Measurements from ENCODE around the gene GPATCH3. TPM values are rescaled to one million over a fixed set of nuclear protein-coding genes. Genes with fewer than 3 reads are reported as not detected.

GPATCH3 gene
- total RNA-seq, 1 experiment from 2014 or later = 20.6 TPM

- POLR2A ChIA-PET = interaction anchor here (0.6 to 1.3 kb wide), 7 partner anchors 14 to 227 kb away, joined by 3 to 21 read pairs (median 3); partner anchors contain the start of genes GPATCH3, GPN2 and TRNP1
- BruUV-seq (replicated peaks) = no TSS peak
- peaks cover 37% of the 10 kb centered on the region for H3K4me1 ChIP-seq
- Mint-ChIP-seq H3K27me3 (ENCODE audit: insufficient read depth, unreplicated experiment) (no peaks in the 10 kb centered on the region), H3K4me3 (ENCODE audit: unreplicated experiment) (no peak within 1 kb of the TSS), H3K27ac (ENCODE audit: unreplicated experiment) (peak within 1 kb of the TSS; percentile 25), H3K36me3 (ENCODE audit: insufficient read depth, unreplicated experiment) (no peaks in the 10 kb centered on the region), H3K4me1 (ENCODE audit: low read depth, unreplicated experiment) (peaks cover 15% of the 10 kb centered on the region), H3K9me3 (ENCODE audit: unreplicated experiment) (no peaks in the 10 kb centered on the region)
- CTCF ChIA-PET = interaction anchor here (0.7 to 1.3 kb wide), 7 partner anchors 10 to 419 kb away, joined by 3 to 9 read pairs (median 3); partner anchors contain the start of genes GPATCH3 and GPN2
- TF ChIP-seq CTCF (IDR thresholded peaks at IDR 0.05; ENCODE audit: insufficient read depth in 1 of 2, low read depth in 1 of 2, low read length in 1 of 2, severe bottlenecking in 1 of 2, unreplicated experiment in 1 of 2) = no peak
- no peaks in the 10 kb centered on the region; the same call in 1 of the 2 replicates for H3K36me3 ChIP-seq (ENCODE audit: control insufficient read depth, insufficient read depth, low read length)
- peak; percentile 83 to 93 for DNase-seq
- H3K27me3 ChIP-seq (replicated peaks; ENCODE audit: control insufficient read depth, insufficient read depth, low read length) = no peaks in the 10 kb centered on the region
- H3K9me3 ChIP-seq = no peaks in the 10 kb centered on the region
- intact Hi-C loops (cut with micrococcal nuclease; ENCODE audit: unreplicated experiment) = loop anchor here (1.0 kb wide), 2 partner anchors 14 to 24 kb away; partner anchors contain the start of genes GPATCH3 and GPN2
- H3K4me3 ChIP-seq (ENCODE audit: low read depth, low read length) = no peak within 1 kb of the TSS
These were observed 13.7 kb upstream of the GPATCH3 start, which contains the start of gene NR0B2 for GRCh38 chr1:26913754-26914619. Gene NR0B2 (minus strand): TSS chr1:26913975. CDS start chr1:26913940, 35 bp downstream.

DNA sequence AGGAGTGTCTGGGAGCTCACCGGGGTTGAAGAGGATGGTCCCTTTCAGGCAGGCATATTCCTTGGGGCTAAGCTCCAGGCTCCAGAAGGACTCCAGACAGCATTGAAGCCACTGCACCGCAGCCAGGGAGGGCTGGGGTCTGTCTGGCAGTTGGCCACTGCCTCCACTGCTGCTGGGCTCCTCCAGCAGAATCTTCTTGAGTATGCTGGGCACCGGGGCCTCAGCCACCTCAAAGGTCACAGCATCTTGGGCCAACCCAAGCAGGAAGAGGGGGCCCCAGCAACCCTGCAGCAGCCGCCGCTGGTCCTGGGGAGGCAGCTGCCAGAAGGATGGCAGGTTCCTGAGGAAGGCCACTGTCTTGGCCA lies 13.1 kb upstream of the GPATCH3 start:
- CTCF ChIA-PET = interaction anchor here (0.7 to 1.3 kb wide), 3 partner anchors 9 to 23 kb away, joined by 3 to 9 read pairs (median 6); partner anchors contain the start of genes GPATCH3 and GPN2
- no peak overlapping the region for H3K4me3 Mint-ChIP-seq (ENCODE audit: unreplicated experiment)
- Histone ChIP-seq H3K4me3 (ENCODE audit: low read depth, low read length) (no peak overlapping the region), H3K27me3 (replicated peaks; ENCODE audit: control insufficient read depth, insufficient read depth, low read length) (no peaks in the 10 kb centered on the region), H3K9me3 (no peaks in the 10 kb centered on the region), H3K36me3 (ENCODE audit: control insufficient read depth, insufficient read depth, low read length) (no peaks in the 10 kb centered on the region; the same call in 1 of the 2 replicates), H3K4me1 (peaks cover 37% of the 10 kb centered on the region)
- H3K4me1 Mint-ChIP-seq (ENCODE audit: low read depth, unreplicated experiment) = peaks cover 15% of the 10 kb centered on the region
- no peak for TF ChIP-seq CTCF (IDR thresholded peaks at IDR 0.05; ENCODE audit: insufficient read depth in 1 of 2, low read depth in 1 of 2, low read length in 1 of 2, severe bottlenecking in 1 of 2, unreplicated experiment in 1 of 2)
- no peaks in the 10 kb centered on the region for H3K36me3 Mint-ChIP-seq (ENCODE audit: insufficient read depth, unreplicated experiment)
- H3K27ac Mint-ChIP-seq (ENCODE audit: unreplicated experiment) = no peak overlapping the region
- BruUV-seq (replicated peaks) = no TSS peak
- no peaks in the 10 kb centered on the region for H3K27me3 Mint-ChIP-seq (ENCODE audit: insufficient read depth, unreplicated experiment)
- no peak for DNase-seq
- intact Hi-C loops (cut with micrococcal nuclease; ENCODE audit: unreplicated experiment) = no loop called here
- POLR2A ChIA-PET = interaction anchor here (1.2 to 1.3 kb wide), 2 partner anchors 13 to 23 kb away, joined by 4 to 21 read pairs; partner anchors contain the start of genes GPATCH3 and GPN2
- no peaks in the 10 kb centered on the region for H3K9me3 Mint-ChIP-seq (ENCODE audit: unreplicated experiment)

DNA sequence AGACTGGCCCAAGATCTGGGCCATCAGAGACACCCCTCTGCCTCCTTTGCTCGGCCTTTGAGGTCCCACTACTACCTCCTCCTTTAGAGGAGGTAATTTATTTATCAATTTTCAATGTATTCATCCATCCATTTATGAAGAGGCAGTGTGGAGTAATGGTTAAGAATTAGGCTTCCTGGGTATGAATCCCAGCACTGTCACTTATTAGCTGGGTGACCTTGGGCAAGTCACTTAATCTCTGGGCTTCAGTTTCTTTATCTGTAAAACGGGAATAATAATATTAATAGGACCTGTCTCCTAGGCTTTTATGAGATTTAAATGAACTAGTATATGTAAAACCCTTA lies 11.9 kb upstream of the GPATCH3 start:
- peaks cover 15% of the 10 kb centered on the region for H3K4me1 Mint-ChIP-seq (ENCODE audit: low read depth, unreplicated experiment)
- BruUV-seq (replicated peaks) = no TSS peak
- H3K4me3 Mint-ChIP-seq (ENCODE audit: unreplicated experiment) = no peak overlapping the region
- Histone ChIP-seq H3K4me3 (ENCODE audit: low read depth, low read length) (no peak overlapping the region), H3K27me3 (replicated peaks; ENCODE audit: control insufficient read depth, insufficient read depth, low read length) (no peaks in the 10 kb centered on the region), H3K4me1 (peaks cover 37% of the 10 kb centered on the region), H3K9me3 (no peaks in the 10 kb centered on the region), H3K36me3 (ENCODE audit: control insufficient read depth, insufficient read depth, low read length) (no peaks in the 10 kb centered on the region; the same call in 1 of the 2 replicates)
- ChIA-PET POLR2A (no interaction called here), CTCF (no interaction called here)
- no peaks in the 10 kb centered on the region for H3K9me3 Mint-ChIP-seq (ENCODE audit: unreplicated experiment)
- intact Hi-C loops (cut with micrococcal nuclease; ENCODE audit: unreplicated experiment) = no loop called here
- H3K36me3 Mint-ChIP-seq (ENCODE audit: insufficient read depth, unreplicated experiment) = no peaks in the 10 kb centered on the region
- H3K27me3 Mint-ChIP-seq (ENCODE audit: insufficient read depth, unreplicated experiment) = no peaks in the 10 kb centered on the region
- TF ChIP-seq CTCF (IDR thresholded peaks at IDR 0.05; ENCODE audit: insufficient read depth in 1 of 2, low read depth in 1 of 2, low read length in 1 of 2, severe bottlenecking in 1 of 2, unreplicated experiment in 1 of 2) = no peak
- no peak for DNase-seq
- no peak overlapping the region for H3K27ac Mint-ChIP-seq (ENCODE audit: unreplicated experiment)
